MM.1S (cell line): ENCODE results near the gene PDE11A.

Experiments
- CTCF ChIP-seq: fragments of 300-600 bp; sonication (generic); IDR thresholded peaks from 2 replicates; pipeline ENCODE4 v1.5.1; 2016; ENCODE audit warnings: antibody characterized with exemption, low read length, mixed read lengths
- EZH2 ChIP-seq: fragments of 300-600 bp; sonication (generic); optimal IDR thresholded peaks from 2 replicates; pipeline ENCODE3; 2017; ENCODE audit warnings: low read depth, mild to moderate bottlenecking, antibody characterized with exemption, low read length, mixed read lengths
- EZH2phosphoT487 ChIP-seq: fragments of 300-600 bp; sonication (generic); IDR thresholded peaks from 2 replicates; pipeline ENCODE4 v1.6.1; 2018; ENCODE audit warnings: antibody characterized with exemption, low read length

DNA sequence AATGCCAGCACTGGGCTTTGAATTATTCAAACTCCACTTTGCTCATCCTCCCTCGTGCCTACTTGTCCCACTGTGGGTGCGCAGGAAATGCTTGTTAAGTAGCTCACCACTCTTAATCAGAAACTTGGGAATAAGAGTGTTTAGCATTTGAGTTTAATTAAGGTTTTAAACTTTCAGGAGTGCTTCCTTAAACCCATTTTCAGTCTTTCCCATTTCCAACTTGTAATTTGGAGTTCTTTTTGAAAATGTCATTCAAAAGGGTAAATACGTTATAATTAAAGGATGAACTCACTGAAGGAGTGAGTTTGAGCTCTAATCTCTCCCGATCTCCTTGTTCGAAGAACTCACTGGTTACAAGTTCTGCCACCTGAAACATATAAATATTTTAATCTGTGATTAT lies 403.4 kb downstream of the PDE11A start:
- TF ChIP-seq EZH2 (no peak), CTCF (no peak), EZH2phosphoT487 (no peak)
